ENCODE results near the gene ARHGAP19. TPM values are rescaled to one million over a fixed set of nuclear protein-coding genes. Genes with fewer than 3 reads are reported as not detected.

The ARHGAP19 gene
- total and polyA plus RNA-seq, 2 of the 8 experiments (the other 6 are each of a cell fraction or from before 2014, with no cell fraction given): 13.3 to 32.1 TPM

DNA sequence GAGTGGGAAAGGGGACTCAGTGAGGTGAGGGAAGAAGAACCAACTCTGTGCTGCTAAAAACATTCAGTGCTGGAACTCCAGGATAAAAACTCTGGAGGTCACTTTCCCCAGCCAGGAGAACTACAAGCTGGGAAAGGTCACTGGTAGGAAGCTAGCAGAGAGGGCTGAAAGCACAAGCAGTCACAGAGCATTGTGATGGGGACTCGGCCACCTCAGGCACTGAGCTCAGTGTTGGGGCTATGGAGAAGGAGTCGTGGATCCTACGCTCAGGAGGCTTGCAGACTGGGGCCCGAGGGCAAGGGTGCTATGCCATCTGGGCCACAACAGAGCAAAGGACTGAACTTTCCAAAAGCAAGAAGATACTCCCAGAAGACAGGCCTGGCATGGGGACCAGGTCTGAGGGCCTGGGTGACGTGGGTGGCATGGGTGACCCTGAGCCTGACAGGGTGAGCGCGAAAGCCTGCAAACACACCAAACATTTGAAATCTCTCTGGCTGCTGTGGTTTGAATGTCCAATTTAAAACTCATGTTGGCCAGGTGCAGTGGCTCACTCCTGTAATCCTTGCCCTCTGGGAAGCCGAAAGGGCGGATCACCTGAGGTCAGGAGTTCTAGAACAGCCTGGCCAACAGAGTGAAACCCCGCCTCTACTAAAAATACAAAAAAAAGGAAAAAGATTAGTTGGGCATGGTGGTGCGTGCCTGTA, 9.8 kb upstream of the ARHGAP19 start:
- POLR2A ChIA-PET (ENCODE audit: partially characterized antibody): interaction anchor here (0.6 to 1.2 kb wide), 2 partner anchors 31 to 199 kb away, joined by 3 read pairs; no protein-coding TSS in a partner anchor
- Histone ChIP-seq H3K4me1 (replicated peaks in 1 of 4; ENCODE audit: control insufficient read depth in 3 of 4, insufficient read depth in 4 of 4, low read length in 3 of 4) (no peaks in the 10 kb centered on the region), H2AFZ (ENCODE audit: low read length) (peak overlapping the region; percentile 85; the same call in 1 of the 2 replicates), H2BK12ac (ENCODE audit: low read depth, low read length) (no peak overlapping the region), H3K9ac (replicated peaks in 1 of 4; ENCODE audit: extremely low read depth in 1 of 4, low read depth in 3 of 4, low read length in 3 of 4) (no peak overlapping the region), H3K4me3 (ENCODE audit: extremely low read depth in 1 of 4, insufficient read depth in 2 of 4, low read depth in 3 of 4, low read length in 4 of 4) (no peak overlapping the region), H2BK120ac (replicated peaks; ENCODE audit: low read depth, low read length) (no peak overlapping the region), H3K79me1 (ENCODE audit: low read depth, low read length) (no peaks in the 10 kb centered on the region), H3K79me2 (ENCODE audit: control insufficient read depth in 1 of 2, insufficient read depth in 2 of 2, low read length in 2 of 2) (no peaks in the 10 kb centered on the region), H3K27ac (ENCODE audit: low read depth, low read length) (no peak overlapping the region), H2BK15ac (ENCODE audit: low read length) (no peak overlapping the region), H2BK5ac (ENCODE audit: low read depth, low read length) (no peak overlapping the region), H3K23ac (ENCODE audit: insufficient read length) (no peak overlapping the region), H3K18ac (ENCODE audit: extremely low read depth, low read length) (no peak overlapping the region), H3K23me2 (ENCODE audit: low read depth, low read length) (no peaks in the 10 kb centered on the region), H3K9me3 (ENCODE audit: insufficient read depth in 2 of 2, low read depth in 1 of 2, low read length in 1 of 2) (no peaks in the 10 kb centered on the region), H3K27me3 (replicated peaks in 1 of 4; ENCODE audit: control insufficient read depth in 3 of 4, extremely low read depth in 1 of 4, insufficient read depth in 3 of 4, low read length in 3 of 4) (no peaks in the 10 kb centered on the region), H3K14ac (ENCODE audit: insufficient read length) (no peak overlapping the region), H3K36me3 (ENCODE audit: control insufficient read depth in 2 of 4, insufficient read depth in 4 of 4, low read length in 3 of 4) (no peaks in the 10 kb centered on the region), H4K8ac (ENCODE audit: extremely low read depth, insufficient read depth, low read length) (no peak overlapping the region), H3K56ac (replicated peaks; ENCODE audit: insufficient read length, low read depth, low read length) (no peak overlapping the region), H2AK5ac (ENCODE audit: low read depth, low read length) (no peak overlapping the region), H4K20me1 (replicated peaks in 1 of 2; ENCODE audit: control insufficient read depth in 1 of 2, insufficient read depth in 2 of 2, low read length in 2 of 2) (no peaks in the 10 kb centered on the region), H4K5ac (ENCODE audit: insufficient read length, low read depth, low read length) (no peak overlapping the region), H2BK20ac (ENCODE audit: low read length) (no peak overlapping the region), H4K91ac (replicated peaks; ENCODE audit: insufficient read length, low read length) (no peak overlapping the region), H3K4ac (replicated peaks; ENCODE audit: insufficient read length, low read depth, low read length) (no peak overlapping the region), H3K4me2 (ENCODE audit: insufficient read depth in 1 of 2, low read depth in 2 of 2, low read length in 2 of 2) (no peak overlapping the region)
- whole genome bisulfite sequencing, 2 experiments (ENCODE audit: extremely low coverage in 1 of 2, insufficient coverage in 1 of 2, insufficient read length in 1 of 2, insufficient replicate concordance in 2 of 2, low coverage in 1 of 2, low lambda C conversion rate in 2 of 2, missing lambda C conversion rate in 1 of 2): 96% methylated on average over 11 of the region's 11 CpGs; no CpG with 5 or more reads in 1 of the 2 experiments
- no peak for DNase-seq (ENCODE audit: low read depth in 1 of 2, low spot score in 2 of 2)
- no peak for FAIRE-seq
- CTCF ChIA-PET (ENCODE audit: partially characterized antibody): interaction anchor here (0.6 to 0.8 kb wide), 2 partner anchors 17 to 29 kb away, joined by 3 read pairs; partner anchors contain the start of gene FRAT1
- TF ChIP-seq JUN (IDR thresholded peaks at IDR 0.05; ENCODE audit: low read depth, low read length): no peak
- TF ChIP-seq GABPA (IDR thresholded peaks at IDR 0.05; ENCODE audit: borderline replicate concordance, insufficient read depth, low read length): no peak
- no peak for TF ChIP-seq YY1 (IDR thresholded peaks at IDR 0.05; ENCODE audit: low read depth, low read length)
- TF ChIP-seq, protein P1, sequence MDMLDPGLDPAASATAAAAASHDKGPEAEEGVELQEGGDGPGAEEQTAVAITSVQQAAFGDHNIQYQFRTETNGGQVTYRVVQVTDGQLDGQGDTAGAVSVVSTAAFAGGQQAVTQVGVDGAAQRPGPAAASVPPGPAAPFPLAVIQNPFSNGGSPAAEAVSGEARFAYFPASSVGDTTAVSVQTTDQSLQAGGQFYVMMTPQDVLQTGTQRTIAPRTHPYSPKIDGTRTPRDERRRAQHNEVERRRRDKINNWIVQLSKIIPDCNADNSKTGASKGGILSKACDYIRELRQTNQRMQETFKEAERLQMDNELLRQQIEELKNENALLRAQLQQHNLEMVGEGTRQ (IDR thresholded peaks at IDR 0.05; ENCODE audit: low read length): no peak
- TF ChIP-seq HDAC6 (IDR thresholded peaks at IDR 0.05; ENCODE audit: low read depth, low read length): no peak
- TF ChIP-seq SRF (IDR thresholded peaks at IDR 0.05; ENCODE audit: low read depth, low read length): no peak
- no peak for TF ChIP-seq SAP30 (IDR thresholded peaks at IDR 0.05; ENCODE audit: insufficient read depth, insufficient replicate concordance, low read length)
